Stimulated activated CD4-positive, alpha-beta T cell treated with anti-CD3 and anti-CD28 coated beads, TNF-alpha, amount 100 ng/mL, for 4 hours (primary cell): ENCODE data around the gene RABL6.
"Not testable (repeated sequence)": the region's sequence is repeated elsewhere in the genome, so short reads cannot be mapped to it uniquely, and the experiment has no call there.

Experiments used
- DNase-seq, 3 experiments: peaks; one replicate each; pipeline ENCODE4 v3.0.0-alpha.2; 2020; ENCODE audit warnings: low read depth in 3 of 3

Gene RABL6

GRCh38 chr9:136821826-136822544 lies 14.2 kb downstream of the RABL6 start:
- DNase-seq: no peak

DNA sequence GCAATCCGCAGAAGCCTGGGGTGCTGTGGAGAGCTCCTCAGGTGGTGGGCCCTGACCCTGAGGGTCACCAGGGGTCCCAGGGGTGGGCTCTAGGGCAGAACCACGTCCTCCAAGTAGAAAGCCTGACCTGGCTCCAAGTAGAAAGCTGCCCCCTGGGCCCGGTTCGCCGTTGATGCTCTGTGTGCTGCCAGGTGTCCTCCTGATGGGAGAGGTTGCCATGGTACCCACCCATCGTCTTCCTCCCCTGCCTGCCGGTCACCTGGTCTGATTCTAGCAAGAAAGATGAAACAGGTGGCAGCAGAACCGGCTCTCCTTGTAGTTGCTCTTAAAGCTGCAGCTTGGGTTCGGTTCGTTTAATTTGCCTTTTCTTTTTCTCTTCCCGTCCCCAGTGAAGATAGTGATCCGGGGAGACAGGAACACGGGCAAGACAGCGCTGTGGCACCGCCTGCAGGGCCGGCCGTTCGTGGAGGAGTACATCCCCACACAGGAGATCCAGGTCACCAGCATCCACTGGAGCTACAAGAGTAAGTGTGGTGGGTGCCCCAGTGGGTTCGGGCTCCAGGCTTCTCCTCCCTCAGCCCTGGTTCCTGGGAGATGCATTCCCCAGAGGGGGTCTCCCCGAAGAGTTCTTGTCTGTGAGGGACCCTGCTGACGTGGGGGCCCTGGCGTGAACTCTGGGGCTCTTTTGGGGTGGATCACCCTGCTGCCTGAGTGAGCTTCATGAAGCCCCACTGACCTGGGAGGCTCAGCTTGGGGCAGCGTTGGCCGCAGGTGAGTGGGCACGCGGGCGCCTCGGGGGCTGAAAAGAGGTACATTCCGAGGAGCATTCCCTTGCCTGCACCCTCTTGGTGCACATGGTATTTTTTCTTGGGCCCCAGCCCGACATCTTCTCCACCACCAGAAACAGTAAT lies 15.6 kb downstream of the RABL6 start:
- no peak for DNase-seq

GRCh38 chr9:136824496-136825225 lies 16.9 kb downstream of the RABL6 start:
- DNase-seq: no peak

DNA sequence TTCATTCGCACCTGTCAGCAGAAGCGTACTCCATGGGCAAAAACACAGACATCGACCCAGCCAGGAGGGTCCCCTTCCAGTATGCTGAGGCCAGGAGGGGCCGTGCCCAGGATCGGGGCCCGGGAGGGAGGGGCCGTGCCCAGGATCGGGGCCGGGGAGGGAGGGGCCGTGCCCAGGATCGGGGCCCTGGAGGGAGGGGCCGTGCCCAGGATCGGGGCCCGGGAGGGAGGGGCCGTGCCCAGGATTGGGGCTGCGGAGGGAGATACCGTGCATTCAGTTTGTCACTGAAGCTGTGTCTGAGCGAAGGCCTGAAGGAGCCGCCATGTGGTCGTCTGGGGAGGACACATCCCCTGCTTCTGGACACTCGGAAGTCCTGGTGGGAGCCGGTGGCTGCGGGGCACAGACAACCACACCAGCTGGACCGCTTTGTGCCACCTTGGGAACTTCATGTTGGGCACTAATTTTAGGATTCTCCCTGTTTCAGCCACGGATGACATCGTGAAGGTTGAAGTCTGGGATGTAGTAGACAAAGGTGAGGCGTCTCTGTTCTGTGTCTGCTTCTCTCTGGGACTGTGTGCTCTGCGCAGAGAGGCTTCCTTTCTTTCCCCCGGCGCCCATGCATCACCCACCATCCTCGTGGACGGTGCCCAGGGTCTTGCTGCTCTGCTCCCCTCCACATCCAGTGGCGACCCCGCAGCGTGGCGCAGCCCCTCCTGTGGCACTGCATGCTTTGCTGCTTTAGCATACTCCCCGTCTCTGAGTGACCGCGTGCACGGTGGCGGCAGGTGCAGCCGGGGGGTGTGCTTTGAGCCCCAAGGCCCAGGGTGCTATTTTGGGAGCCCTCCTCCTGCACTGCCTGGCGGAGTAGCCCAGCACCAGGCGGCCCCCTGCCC lies 17.8 kb downstream of the RABL6 start:
- DNase-seq: no peak

- DNase-seq: no peak
These were observed 18.4 kb downstream of the RABL6 start for GRCh38 chr9:136826188-136826541.

GRCh38 chr9:136826703-136827582 lies 19.2 kb downstream of the RABL6 start:
- DNase-seq: no peak

DNA sequence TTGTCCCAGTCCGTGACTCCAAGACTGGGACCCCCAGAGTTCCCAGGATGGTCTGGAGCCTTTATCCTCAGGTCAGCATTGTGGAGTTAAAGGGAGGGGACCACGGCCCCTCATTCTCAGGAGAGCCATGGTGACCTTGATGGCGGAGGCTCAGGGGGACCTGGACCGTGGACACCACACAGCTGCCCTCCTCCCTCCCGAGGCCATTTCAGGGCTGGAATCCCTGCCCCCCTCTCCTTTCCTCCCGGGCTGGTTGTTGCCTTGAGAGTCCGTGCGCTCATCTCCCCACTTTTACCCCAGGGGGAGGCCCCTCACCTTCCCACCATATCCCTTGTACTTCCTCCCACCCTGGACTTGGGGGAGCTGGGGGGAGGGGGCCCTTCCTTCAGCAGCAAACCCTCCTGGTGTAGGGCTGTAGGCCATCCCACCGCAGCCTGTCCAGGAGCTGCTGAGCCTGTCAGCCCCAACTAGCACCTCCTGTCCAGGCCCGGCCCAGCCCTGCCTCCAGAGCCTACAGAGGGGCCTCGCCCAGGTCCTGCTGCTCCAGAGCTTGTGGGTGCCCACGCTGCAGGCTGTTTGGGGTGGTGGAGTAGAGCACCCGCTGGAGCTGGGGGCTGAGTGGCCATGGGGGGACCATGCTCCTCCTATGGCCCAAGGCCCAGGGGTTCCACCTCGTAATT lies 20.2 kb downstream of the RABL6 start:
- no peak for DNase-seq

- DNase-seq: no peak
These were observed 20.9 kb downstream of the RABL6 start for GRCh38 chr9:136828474-136829140.

GRCh38 chr9:136829412-136829811 lies 21.7 kb downstream of the RABL6 start:
- DNase-seq: no peak

- no peak for DNase-seq
These were observed 22.5 kb downstream of the RABL6 start for GRCh38 chr9:136829981-136830885.

DNA sequence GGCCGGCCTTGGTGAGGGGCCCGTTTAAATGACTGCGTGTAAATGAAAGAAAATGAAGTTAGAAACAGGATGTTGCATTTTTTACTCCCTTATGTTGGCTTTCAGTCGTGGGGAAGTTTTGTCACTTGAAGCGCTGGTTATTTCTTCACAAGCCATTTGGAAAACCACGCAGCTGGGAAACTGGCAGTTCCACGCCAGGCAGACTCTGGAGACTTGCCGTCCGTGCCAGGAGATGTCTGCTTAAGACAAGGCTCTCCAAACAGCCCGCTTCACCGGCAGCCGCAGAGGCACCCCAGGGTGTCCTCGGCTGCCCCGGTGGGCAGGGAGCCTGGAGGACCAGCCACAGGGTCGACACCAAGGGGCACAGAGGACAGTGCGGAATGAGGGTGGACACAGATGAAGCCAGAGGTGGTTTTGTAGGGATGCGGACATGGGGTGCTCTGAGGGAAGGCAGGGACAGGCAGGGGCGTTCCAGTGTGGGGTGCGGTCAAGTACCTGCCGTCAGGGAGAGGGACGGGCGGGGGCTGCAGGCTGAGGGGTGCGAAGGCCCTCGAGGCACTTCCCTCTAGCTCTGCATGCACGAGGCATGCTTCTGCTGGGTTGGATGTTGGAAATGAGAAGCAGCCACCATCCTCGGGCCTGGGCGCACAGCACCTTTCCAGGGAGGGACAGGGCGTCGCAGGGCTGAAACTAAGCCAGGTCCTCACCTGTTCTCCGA lies 23.4 kb downstream of the RABL6 start:
- no peak for DNase-seq

DNA sequence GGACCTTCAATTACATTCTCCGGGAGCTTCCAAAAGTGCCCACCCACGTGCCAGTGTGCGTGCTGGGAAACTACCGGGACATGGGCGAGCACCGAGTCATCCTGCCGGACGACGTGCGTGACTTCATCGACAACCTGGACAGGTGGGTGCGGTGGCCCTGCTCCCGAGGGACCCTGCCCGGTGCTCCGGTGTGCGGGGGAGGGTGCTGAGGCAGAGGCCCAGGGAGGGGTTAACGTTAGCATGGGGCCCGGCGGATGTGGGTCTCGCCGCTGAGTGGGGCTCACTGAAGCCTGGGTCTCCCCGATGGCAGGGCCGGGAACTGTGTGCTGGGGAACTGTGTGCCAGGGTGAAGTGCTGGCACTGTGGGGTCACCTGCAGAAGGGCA lies 24.0 kb downstream of the RABL6 start:
- no peak for DNase-seq

DNA sequence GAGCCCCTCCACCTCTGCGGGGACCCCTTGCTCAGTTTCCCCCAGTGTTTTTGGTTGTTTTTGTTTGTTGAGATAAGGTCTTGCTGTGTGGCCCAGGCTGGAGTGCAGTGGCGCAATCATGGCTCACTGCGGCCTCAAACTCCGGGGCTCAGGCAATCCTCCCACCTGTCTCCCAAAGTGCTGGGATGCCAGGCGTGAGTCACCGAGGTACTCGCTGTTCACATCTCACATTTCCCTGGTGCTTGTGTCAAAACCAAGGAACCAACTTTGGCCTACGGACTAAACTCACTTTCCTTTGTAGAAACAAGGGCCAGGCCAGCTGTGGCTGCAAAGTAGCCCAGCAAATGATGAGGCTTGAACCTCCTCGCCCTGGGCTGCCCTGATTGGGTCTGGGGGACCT lies 24.8 kb downstream of the RABL6 start:
- DNase-seq: no peak

- DNase-seq: not testable (repeated sequence)
These were observed 25.8 kb downstream of the RABL6 start for GRCh38 chr9:136833381-136834048.

- DNase-seq: no peak
These were observed 27.6 kb downstream of the RABL6 start for GRCh38 chr9:136835162-136835931.
